GM18909 (cell line): ENCODE measurements around the gene TAC4.
A peak's percentile ranks its signal among the peaks of the same experiment; 100 is the strongest.

ENCODE experiments used
- ATAC-seq: cut with Tn5 transposase; IDR thresholded peaks from one replicate; pipeline ENCODE4 v1.9.1; 2021; ENCODE audit warnings: mild to moderate bottlenecking; ENCODE audit not compliant: unreplicated experiment, poor library complexity

The TAC4 gene

GRCh38 chr17:49848019-49848473 lies at the start of gene TAC4:
TSS of gene TAC4 (minus strand) at chr17:49848069. CDS start at chr17:49848017, 52 bp downstream.
- ATAC-seq = no peak

GRCh38 chr17:49896860-49897259 lies 49.0 kb upstream of the TAC4 start:
- no peak for ATAC-seq

GRCh38 chr17:49896222-49896621 lies 48.4 kb upstream of the TAC4 start:
- ATAC-seq = no peak

- ATAC-seq = no peak
Observed at GRCh38 chr17:49895812-49896211, 47.9 kb upstream of the TAC4 start.

GRCh38 chr17:49894761-49895160 lies 46.9 kb upstream of the TAC4 start:
- no peak for ATAC-seq

- ATAC-seq = no peak
Observed at GRCh38 chr17:49891694-49892389, 44.0 kb upstream of the TAC4 start.

- ATAC-seq = no peak
Observed at GRCh38 chr17:49891271-49891670, 43.4 kb upstream of the TAC4 start.

GRCh38 chr17:49890852-49891251 lies 43.0 kb upstream of the TAC4 start:
- ATAC-seq = no peak

GRCh38 chr17:49890077-49890821 lies 42.4 kb upstream of the TAC4 start:
- no peak for ATAC-seq

- no peak for ATAC-seq
Observed at GRCh38 chr17:49889500-49889899, 41.6 kb upstream of the TAC4 start.

- ATAC-seq = no peak
Observed at GRCh38 chr17:49887744-49888360, 40.0 kb upstream of the TAC4 start.

- no peak for ATAC-seq
Observed at GRCh38 chr17:49887086-49887743, 39.3 kb upstream of the TAC4 start.

GRCh38 chr17:49886036-49886435 lies 38.2 kb upstream of the TAC4 start:
- no peak for ATAC-seq

- ATAC-seq = no peak
Observed at GRCh38 chr17:49882434-49882833, 34.6 kb upstream of the TAC4 start.

GRCh38 chr17:49881054-49881402 lies 33.2 kb upstream of the TAC4 start:
- no peak for ATAC-seq

GRCh38 chr17:49880291-49881053 lies 32.6 kb upstream of the TAC4 start:
- peak; percentile 77 for ATAC-seq

GRCh38 chr17:49878931-49879904 lies 31.3 kb upstream of the TAC4 start:
- no peak for ATAC-seq

- ATAC-seq = no peak
Observed at GRCh38 chr17:49875685-49876084, 27.8 kb upstream of the TAC4 start.

GRCh38 chr17:49874911-49875310 lies 27.0 kb upstream of the TAC4 start:
- no peak for ATAC-seq
